Posterior vena cava (tissue), 2 donors: ENCODE results near the gene ZNF708. TPM values are rescaled to one million over a fixed set of nuclear protein-coding genes. Genes with fewer than 3 reads are reported as not detected.
"Not testable (repeated sequence)": the region's sequence is repeated elsewhere in the genome, so short reads cannot be mapped to it uniquely, and the experiment has no call there.

ENCODE experiments used
- DNase-seq: peaks from one replicate; pipeline ENCODE4 v3.0.0-alpha.2; 2020; ENCODE audit warnings: low spot score
- intact Hi-C, 2 donors: fragments of 100-400 bp; cut with DNase I; formaldehyde crosslinking; loops; one replicate each; pipeline versions ENCODE4 v1.14.1 to v1.14.2; 2022 to 2023
- total RNA-seq, 2 donors: library from RNA; stranded (reverse); fragmentation: NEBNext Ultra II Directional; extraction: Animal tissue kit (Norgen Biotek cat#: 25700); gene quantifications; one replicate each; pipeline ENCODE4 v1.2.1, GENCODE V29; 2021
- donor health status: DM: yes; HTN: yes; CAD: no.
- donor health status: DM: yes; HTN: yes; CAD: no.

ZNF708 gene
- total RNA-seq, 2 donors from 2014 or later: 14.1 to 14.9 TPM

GRCh38 chr19:21264416-21264815 lies 64.8 kb downstream of the ZNF708 start:
- intact Hi-C loops: no loop called here
- no peak for DNase-seq

GRCh38 chr19:21260848-21261381 lies 68.3 kb downstream of the ZNF708 start:
- DNase-seq, intact Hi-C loops: not testable (repeated sequence)

GRCh38 chr19:21260164-21260847 lies 68.9 kb downstream of the ZNF708 start:
- intact Hi-C loops: no loop called here
- DNase-seq: no peak

- DNase-seq, intact Hi-C loops: not testable (repeated sequence)
Observed at GRCh38 chr19:21259421-21260124, 69.6 kb downstream of the ZNF708 start.

GRCh38 chr19:21256722-21257121 lies 72.5 kb downstream of the ZNF708 start:
- intact Hi-C loops: no loop called here
- no peak for DNase-seq

Other genes starting within 250 kb of the ZNF708 start
- gene ZNF714, start 247.2 kb downstream of the ZNF708 start, total RNA-seq: 1 to 10 TPM; 3.5 to 3.9 TPM
- 10 to 100 TPM; 10.1 to 11.1 TPM for gene ZNF431, start 187.4 kb downstream of the ZNF708 start, total RNA-seq
- 1 to 10 TPM; 4.5 to 5.2 TPM for gene ZNF738, start 29.6 kb upstream of the ZNF708 start, total RNA-seq
- gene ZNF493, start 67.7 kb upstream of the ZNF708 start, total RNA-seq: 10 to 100 TPM; 15.1 to 16.2 TPM
- 1 to 10 TPM; 8.4 to 9.9 TPM for gene ZNF429, start 176.2 kb upstream of the ZNF708 start, total RNA-seq